HG03095 (cell line): Measurements from ENCODE around the gene MUC5B.
A peak's percentile ranks its signal among the peaks of the same experiment; 100 is the strongest.
"Not testable (repeated sequence)": the region's sequence is repeated elsewhere in the genome, so short reads cannot be mapped to it uniquely, and the experiment has no call there.

Experiments
- ATAC-seq: cut with Tn5 transposase; IDR thresholded peaks from one replicate; pipeline ENCODE4 v1.9.1; 2021; ENCODE audit warnings: moderate library complexity; ENCODE audit not compliant: unreplicated experiment

MUC5B gene

GRCh38 chr11:1260620-1261019 lies 37.8 kb downstream of the MUC5B start:
- no peak for ATAC-seq

DNA sequence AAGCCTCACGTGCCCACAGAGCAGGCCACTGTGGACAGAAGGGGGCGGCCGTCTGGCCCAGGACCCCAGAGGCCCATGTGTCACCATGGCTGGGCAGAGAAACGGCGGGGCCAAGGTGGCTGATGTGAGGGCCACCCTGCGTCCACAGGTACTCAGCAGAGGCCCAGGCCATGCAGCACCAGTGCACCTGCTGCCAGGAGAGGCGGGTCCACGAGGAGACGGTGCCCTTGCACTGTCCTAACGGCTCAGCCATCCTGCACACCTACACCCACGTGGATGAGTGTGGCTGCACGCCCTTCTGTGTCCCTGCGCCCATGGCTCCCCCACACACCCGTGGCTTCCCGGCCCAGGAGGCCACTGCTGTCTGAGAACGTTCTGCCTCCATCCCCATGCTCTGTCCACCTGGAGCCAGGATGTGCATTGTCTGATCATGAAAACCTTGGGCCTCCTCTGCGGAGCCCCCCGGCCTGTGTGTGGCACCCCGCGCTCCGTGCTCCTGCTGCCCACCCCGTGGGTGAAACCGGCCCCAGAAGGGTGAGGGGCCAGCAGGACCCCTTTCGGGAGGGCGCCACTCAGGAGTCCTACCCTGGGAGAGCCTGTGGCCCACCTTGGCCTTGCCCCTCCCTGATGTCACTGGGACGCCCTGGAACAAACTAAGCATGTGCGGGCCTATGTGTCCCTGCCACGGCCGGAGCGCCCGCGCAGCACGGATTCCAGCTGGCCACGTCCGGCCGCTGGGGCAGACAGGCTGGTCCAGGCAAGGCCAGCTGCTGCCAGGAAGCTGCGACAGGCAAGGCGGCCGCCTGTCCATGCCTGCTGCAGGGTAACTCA lies 38.6 kb downstream of the MUC5B start:
- no peak for ATAC-seq

- peak; percentile 69 for ATAC-seq
Observed at GRCh38 chr11:1262172-1263006, 39.5 kb downstream of the MUC5B start.

DNA sequence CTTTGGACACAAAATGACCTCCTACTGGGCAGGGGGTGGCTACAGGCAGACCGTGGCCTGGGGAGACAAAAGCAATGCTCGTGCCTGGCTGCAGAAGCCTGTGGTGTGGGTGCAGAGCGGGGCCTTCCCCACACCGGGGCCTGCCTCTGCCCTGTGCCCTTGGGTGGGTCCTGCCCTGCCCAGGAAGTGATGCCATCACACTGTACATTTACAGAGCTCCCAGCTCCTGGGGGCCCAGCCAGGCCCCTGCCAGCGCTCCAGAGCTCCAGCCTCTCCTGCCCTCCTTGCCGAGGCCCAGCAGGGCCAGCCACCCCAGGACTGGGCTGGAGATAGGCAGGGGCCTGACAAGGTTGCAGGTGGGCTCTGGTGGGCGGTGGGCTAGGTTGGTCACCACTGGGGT lies 40.1 kb downstream of the MUC5B start:
- ATAC-seq: peak; percentile 15

DNA sequence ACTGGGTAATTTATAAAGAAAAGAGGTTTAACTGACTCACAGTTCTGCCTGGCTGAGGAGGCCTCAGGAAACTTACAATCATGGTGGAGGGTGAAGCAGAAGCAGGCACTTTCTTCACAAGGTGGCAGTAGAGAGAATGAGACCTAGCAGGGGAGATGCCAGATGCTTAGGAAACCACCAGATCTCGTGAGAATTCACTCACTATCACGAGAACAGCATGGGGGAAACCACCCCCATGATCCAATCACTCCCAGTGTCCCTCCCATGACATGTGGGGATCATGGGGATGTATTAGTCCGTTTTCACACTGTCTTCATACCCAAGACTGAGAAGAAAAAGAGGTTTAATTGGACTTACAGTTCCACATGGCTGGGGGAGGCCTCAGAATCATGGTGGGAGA lies 41.6 kb downstream of the MUC5B start:
- ATAC-seq: not testable (repeated sequence)

GRCh38 chr11:1265480-1265879 lies 42.6 kb downstream of the MUC5B start:
- ATAC-seq: not testable (repeated sequence)

DNA sequence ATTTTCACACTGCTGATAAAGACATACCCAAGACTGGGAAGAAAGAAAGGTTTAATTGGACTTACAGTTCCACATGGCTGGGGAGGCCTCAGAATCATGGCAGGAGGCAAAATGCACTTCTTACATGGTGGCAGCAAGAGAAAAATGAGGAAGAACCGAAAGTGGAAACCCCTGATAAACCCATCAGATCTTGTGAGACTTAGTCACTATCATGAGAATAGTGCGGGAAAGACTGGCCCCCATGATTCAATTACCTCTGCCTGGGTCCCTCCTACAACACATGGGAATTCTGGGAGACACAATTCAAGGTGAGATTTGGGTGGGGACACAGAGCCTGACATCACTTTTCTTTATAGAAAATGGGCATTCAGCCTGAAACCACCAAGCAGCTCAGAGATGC lies 44.1 kb downstream of the MUC5B start:
- ATAC-seq: not testable (repeated sequence)

DNA sequence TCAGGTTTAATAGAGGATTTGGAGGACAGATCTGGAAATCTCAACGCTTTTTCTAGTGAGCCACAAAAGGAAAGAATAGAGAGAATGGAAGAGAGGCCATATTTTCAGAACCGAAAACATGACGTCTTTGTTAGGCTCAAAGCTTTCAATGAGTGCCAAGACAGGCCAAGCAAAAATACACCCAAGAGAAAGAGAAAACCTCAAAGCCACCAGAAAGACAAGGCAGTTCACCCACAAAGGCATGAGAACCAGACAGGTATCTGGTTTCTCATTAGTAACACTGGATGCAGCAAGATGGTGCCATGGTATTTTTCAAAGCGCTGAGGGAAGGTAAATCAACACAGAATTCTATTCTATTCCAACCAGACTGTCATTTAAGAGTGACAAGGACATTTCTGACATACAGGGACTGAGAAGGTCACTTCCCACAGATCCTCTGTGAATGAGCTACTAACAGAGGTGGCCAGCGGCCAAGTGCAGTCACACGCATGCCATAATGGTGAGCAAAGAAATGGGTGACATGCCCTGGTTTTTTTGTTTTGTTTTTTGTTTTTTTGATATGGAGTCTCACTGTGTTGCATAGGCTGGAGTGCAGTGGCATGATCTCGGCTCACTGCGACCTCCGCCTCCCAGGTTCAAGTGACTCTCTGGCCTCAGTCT lies 44.7 kb downstream of the MUC5B start:
- no peak for ATAC-seq

GRCh38 chr11:1269957-1270356 lies 47.1 kb downstream of the MUC5B start:
- no peak for ATAC-seq

DNA sequence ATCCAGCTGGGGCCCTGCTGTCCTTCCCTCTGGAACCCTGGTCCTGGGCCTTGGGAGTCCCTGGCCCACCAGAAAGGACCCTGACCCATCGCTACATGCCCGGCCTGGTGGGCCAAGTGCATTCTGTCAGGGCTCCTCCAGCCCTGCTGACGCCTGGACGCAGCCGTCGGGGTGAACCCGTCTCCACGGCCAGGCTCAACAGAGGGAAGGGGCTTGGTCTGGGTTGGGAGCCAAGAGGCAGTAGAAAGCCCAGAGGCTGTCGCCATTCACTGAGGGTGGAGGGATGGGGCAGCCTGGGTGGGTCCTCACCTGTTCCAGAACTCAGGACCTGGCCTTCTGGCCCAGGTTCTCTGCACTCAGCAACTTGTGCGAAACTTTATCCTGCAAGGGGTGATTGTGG lies 47.6 kb downstream of the MUC5B start:
- no peak for ATAC-seq

DNA sequence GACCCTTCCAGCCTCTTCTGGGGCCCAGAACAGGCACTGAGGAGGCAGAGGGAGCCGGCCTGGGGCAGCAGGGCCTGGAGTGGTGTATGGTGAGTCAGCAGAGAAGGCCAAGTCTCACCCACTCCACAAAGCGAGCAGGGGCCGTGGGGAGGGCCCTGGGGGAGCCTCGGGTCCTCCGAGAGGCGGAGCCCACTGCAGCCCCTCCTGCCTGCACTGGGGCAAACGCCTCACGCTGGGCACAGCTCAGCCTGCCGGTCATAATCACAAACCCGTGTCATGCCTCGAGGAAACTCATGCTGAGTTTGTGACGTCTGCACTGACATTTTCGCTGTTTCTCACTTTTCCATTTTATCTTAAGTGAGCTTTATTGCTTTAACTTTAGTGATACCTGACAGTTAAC lies 48.1 kb downstream of the MUC5B start:
- ATAC-seq: no peak

DNA sequence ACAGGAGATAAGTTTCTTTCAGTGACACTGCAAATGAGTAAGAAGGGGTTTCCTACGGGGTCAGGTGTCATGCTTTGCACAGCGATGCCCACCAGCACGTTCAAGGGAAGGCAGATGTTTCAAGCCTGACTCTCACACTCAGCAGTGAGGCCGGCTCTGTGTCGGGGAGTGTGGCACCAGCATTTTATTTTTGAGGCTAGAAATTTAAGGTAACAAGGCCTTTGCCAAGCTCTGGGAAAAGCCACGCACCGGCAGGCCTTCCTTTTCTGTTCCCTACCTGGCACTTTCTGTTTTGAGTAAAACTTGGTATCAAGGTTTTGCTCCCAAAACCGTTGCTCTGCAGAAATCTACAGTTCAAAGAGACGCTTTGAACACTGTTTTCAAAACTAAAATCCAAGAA lies 48.5 kb downstream of the MUC5B start:
- no peak for ATAC-seq

GRCh38 chr11:1271927-1272326 lies 49.1 kb downstream of the MUC5B start:
- ATAC-seq: no peak

DNA sequence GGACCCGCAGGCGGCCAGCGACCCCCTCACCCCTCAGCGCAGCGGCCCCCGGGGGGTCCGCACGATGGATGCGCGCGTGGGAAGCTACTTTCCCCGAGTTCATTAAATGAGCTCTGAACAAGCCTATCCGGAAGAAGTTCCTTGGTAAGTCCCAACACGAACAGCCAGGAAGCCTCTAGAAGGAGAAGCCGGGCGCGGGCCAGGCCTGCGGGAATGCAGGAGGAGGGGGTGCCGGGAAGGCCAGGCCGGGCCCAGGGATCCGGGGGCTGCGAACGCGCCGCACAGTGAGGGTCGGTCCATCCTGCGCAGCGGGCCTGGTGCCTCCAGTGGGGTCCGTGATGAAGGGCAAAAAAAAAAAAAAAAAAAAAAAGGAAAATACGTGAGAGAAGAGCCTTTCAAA lies 49.7 kb downstream of the MUC5B start:
- no peak for ATAC-seq

DNA sequence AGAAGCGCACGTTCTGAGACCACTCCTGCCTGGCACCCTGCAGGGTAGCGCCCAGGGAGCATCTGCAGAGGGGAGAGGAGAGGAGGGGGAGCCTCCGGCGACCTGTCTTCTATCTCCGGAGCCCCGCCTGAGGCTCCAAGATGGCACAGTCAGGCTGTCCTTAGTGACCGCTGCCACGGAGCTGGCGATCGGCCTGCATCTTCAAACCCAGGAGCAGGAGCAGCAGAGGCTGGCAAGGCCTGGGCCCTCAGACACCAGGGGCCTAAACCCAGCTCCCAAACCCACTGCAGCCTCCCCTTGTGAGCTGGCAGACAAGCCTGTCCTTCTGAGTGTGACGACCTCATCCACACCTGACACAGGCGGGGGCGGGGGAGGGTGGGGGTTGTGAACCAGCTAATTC lies 51.6 kb downstream of the MUC5B start:
- no peak for ATAC-seq

GRCh38 chr11:1275021-1275420 lies 52.2 kb downstream of the MUC5B start:
- ATAC-seq: no peak

DNA sequence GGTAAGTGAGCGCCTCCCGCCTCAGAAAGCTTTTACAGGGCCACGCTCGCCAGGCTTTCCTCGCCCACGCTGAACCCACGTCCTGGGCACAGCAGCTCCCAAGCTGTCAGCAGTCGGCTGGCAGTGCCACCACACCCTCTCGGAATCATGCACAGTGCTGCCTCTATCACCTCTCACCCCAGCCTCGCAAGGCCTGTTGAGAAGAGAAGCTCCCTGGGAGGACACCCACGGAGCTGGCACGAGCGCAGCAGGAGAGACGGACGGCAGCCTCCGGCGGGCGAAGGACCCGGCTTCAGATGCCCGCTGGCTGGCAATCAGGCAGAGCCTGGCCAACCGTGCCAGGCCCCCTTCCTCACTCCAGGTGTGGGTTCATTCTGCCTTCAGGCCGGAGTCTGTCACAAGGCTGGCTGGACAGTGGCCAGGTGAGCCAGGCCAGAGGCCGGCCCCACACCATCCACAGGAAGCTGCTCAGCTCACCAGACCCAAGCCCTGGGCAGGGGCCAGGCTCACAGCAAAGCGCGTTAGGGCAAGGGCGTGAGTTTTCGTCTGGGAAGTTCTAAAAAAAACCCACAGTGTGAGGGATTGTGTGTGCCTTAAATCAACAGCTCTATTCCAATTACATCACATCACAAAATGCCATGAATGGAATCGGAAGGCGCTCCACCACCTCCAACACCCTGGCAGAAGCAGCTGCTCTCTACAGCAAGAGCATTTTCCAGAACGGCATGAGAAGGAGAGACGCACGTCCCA lies 53.4 kb downstream of the MUC5B start:
- ATAC-seq: no peak

DNA sequence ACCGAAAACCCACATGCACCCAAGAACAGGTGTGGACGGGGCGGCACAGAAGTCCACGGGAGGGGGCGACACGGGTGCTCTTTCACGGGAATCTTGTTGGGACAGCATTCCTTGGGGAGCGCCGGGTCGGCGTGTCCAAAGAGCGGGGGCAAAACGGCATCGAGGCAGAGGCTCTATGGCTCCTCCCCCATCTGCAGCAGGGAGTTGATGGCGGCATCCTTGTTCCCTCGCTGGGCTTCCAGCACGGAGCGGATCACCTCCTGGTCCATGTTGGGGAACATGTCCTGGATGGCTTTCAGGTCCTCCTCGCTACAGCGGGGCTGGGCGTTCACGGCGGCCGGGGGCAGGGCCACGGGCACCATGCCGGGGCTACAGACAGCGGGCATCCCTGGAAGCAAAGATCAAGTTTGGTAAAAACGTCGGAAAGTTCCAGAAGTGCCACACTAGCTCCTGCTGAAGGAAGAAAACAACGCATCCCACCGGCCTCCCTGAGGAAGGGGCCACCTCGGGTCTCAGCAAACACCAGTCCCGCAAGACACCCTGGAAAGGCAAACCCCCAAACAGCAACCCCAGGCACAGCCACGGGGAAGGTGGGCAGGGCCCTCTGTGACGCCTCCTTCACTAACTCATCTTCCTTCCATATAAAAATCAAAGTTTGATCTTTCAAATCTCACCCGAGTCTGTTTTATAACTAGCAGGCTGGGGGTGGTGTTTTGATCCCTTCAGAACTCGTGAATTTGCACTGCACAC lies 54.2 kb downstream of the MUC5B start:
- no peak for ATAC-seq

DNA sequence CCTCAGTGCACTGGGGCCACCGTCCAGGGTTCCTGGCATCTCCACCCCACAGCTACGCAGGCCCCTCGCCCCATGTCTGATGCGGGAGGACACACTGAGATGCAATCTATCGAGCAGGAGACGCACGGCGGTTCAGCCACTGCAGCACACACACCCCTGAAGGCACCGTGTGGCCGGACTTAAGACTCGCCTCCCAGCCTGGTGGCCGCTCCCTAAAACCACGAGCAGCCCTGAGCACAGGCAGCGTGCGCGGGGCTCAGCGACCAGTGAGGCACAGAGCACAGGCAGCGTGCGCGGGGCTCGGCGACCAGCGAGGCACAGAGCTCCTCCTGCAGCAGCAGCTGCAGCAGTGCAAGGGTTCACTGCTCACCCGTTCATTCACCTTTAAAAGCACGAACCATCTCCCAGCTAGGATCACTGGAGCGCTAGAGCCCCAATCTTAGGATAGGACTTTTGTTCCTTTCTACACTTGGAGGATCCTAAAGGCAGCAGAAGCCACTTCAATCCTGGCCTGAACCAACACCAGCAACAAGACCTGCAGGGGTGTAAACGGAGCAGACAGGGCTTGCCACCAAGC lies 55.2 kb downstream of the MUC5B start:
- no peak for ATAC-seq
